Uterus (tissue), 4 donors: ENCODE data around the gene KHDC3L. TPM values are rescaled to one million over a fixed set of nuclear protein-coding genes. Genes with fewer than 3 reads are reported as not detected.

ENCODE experiments used
- DNase-seq, 2 donors: peaks; one replicate each; pipeline ENCODE4 v3.0.0-alpha.2; 2019 to 2020
- H3K27ac ChIP-seq, 2 donors: fragments of 200-600 bp; sonication (generic); 1 replicate in 1 of 2; 2 replicates in 1 of 2; pipeline ENCODE4 v1.5.1; 2016 to 2018
- H3K27me3 ChIP-seq, 2 donors: fragments of 200-600 bp; sonication (generic); one replicate each; pipeline ENCODE4 v1.5.1; 2018 to 2019; ENCODE audit warnings: control low read depth in 1 of 2
- H3K36me3 ChIP-seq, 2 donors: fragments of 200-600 bp; sonication (generic); one replicate each; pipeline ENCODE4 v1.5.1; 2019; ENCODE audit warnings: control low read depth in 1 of 2
- H3K4me1 ChIP-seq, 2 donors: fragments of 200-600 bp; sonication (generic); one replicate each; pipeline ENCODE4 v1.5.1; 2018 to 2019; ENCODE audit warnings: control low read depth in 1 of 2
- H3K4me3 ChIP-seq, 2 donors: fragments of 200-600 bp; sonication (generic); 1 replicate in 1 of 2; 2 replicates in 1 of 2; pipeline ENCODE4 v1.5.1; 2018 to 2019; ENCODE audit warnings: mild to moderate bottlenecking in 1 of 2
- H3K9me3 ChIP-seq, 2 donors: fragments of 200-600 bp; sonication (generic); one replicate each; pipeline ENCODE4 v1.5.1; 2019; ENCODE audit warnings: control low read depth in 1 of 2
- POLR2A ChIP-seq, 2 donors: fragments of 450-650 bp; IDR thresholded peaks; one replicate each; pipeline ENCODE4 v1.6.1; 2016; ENCODE audit warnings: antibody characterized with exemption in 2 of 2, mild to moderate bottlenecking in 1 of 2, moderate library complexity in 1 of 2
- intact Hi-C: fragments of 100-400 bp; cut with DNase I; formaldehyde crosslinking; loops from one replicate; pipeline ENCODE4 v1.15.1; 2023; ENCODE audit warnings: low total_unique reads
- total RNA-seq, 4 donors: library from RNA; depleted of rRNA in 3 of 4; stranded (reverse); fragments of >200 nt in 3 of 4; gene quantifications; one replicate each; pipeline versions ENCODE4 v1.1.0 to v1.2.4, GENCODE V29; 2014 to 2023
- TF ChIP-seq, protein P1 (sequence below), 4 experiments: fragments of 200-600 bp in 2 of 4; fragments of 450-650 bp in 2 of 4; sonication (generic) in 2 of 4; IDR thresholded peaks; one replicate each; pipeline ENCODE4 v1.5.1; 2016 to 2019; ENCODE audit warnings: antibody characterized with exemption in 4 of 4, mild to moderate bottlenecking in 2 of 4, moderate library complexity in 1 of 4
- donor health status: DM: yes; HTN: yes; CAD: no.

Gene KHDC3L
- under 1 TPM in 1 of 4 donors, not detected in 3; 0.28 TPM for total RNA-seq

- H3K27ac ChIP-seq: no peak within 1 kb of the TSS
- no peak within 1 kb of the TSS for H3K4me3 ChIP-seq
- no peaks in the 10 kb centered on the region for H3K36me3 ChIP-seq
- H3K27me3 ChIP-seq: no peaks in the 10 kb centered on the region
- H3K4me1 ChIP-seq: no peaks in the 10 kb centered on the region
- DNase-seq: no peak
- no peaks in the 10 kb centered on the region for H3K9me3 ChIP-seq
- TF ChIP-seq, protein P1, sequence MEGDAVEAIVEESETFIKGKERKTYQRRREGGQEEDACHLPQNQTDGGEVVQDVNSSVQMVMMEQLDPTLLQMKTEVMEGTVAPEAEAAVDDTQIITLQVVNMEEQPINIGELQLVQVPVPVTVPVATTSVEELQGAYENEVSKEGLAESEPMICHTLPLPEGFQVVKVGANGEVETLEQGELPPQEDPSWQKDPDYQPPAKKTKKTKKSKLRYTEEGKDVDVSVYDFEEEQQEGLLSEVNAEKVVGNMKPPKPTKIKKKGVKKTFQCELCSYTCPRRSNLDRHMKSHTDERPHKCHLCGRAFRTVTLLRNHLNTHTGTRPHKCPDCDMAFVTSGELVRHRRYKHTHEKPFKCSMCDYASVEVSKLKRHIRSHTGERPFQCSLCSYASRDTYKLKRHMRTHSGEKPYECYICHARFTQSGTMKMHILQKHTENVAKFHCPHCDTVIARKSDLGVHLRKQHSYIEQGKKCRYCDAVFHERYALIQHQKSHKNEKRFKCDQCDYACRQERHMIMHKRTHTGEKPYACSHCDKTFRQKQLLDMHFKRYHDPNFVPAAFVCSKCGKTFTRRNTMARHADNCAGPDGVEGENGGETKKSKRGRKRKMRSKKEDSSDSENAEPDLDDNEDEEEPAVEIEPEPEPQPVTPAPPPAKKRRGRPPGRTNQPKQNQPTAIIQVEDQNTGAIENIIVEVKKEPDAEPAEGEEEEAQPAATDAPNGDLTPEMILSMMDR (IDR thresholded peaks at IDR 0.05): no peak
- TF ChIP-seq POLR2A (IDR thresholded peaks at IDR 0.05): no peak
- intact Hi-C loops: no loop called here
These were observed at the start of gene KHDC3L for GRCh38 chr6:73362358-73362757. Gene KHDC3L (plus strand): TSS chr6:73362658. CDS start chr6:73362730, 72 bp downstream.

DNA sequence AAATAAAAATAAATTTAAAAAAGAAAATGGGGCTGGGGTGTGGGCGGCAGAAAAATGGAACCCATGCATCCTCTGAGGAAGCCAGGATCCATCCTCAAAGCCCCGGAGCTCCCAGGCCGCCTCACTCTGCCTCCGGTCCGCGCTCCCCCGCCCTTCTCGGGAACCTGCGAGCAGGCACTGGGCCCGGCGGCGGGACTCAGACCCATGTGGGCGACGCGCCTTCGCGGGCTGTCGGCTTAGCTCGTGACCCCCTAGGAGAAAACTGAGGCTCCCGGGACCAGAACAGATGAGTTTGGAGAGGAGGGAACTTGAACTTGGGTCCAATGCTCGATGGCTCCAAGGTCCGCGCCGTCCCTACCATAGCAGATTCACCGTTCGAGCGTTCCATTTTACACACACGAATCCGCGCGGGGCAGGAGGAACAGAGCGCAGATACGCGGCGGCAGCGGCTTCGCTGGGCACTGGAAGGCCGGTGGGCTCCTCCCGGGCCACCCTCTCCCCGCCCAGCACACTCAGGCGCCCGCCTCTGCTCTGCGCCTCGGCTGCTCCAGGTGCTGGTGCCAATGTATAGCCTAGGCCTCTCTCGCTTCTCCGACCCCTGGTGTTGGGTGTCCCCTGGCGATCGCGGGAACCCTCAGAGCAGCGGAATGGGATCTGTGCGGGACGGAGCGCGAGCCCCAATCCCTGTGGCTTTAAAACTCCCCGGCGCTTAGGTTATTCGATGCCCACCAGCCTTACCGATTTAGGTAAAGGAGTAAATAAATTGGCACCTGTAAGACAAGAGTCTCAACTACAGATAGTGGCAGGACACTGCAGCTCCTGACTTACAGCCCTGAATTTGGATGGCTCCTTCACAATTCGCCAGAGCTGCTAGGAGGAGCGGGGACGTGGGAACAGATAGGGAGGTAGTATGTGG is 47.6 kb upstream of the KHDC3L start:
- Histone ChIP-seq H3K27me3 (peaks cover 0 to 9% of the 10 kb centered on the region in 2 donors), H3K36me3 (no peaks in the 10 kb centered on the region), H3K4me1 (no peaks in the 10 kb centered on the region), H3K4me3 (no peak overlapping the region), H3K9me3 (peaks cover 0 to 8% of the 10 kb centered on the region in 2 donors), H3K27ac (no peak overlapping the region)
- TF ChIP-seq, protein P1 (IDR thresholded peaks at IDR 0.05): no peak
- DNase-seq: no peak
- intact Hi-C loops: no loop called here

DNA sequence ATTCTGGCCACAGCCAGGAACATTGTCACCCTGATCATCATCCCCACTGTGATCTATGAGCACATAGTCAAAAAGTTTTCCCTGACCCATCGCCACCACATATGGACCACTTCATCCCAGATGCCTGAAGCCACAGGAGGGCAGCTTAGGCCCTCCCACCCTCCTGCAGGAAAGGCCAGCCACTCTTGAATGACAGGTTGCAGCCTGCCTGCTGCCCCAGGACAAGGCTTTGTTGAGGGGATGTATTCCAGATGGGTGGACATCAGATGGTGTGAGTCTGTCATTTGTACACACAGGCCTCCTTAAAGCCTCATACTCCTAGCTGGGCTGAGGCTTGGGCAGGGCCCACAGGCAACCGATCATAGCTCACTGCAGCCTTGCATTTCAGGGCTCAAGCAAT is 39.1 kb upstream of the KHDC3L start:
- no peak overlapping the region for H3K4me3 ChIP-seq
- DNase-seq: no peak
- no peaks in the 10 kb centered on the region for H3K36me3 ChIP-seq
- H3K27ac ChIP-seq: no peak overlapping the region
- no peak for TF ChIP-seq POLR2A (IDR thresholded peaks at IDR 0.05)
- TF ChIP-seq, protein P1 (IDR thresholded peaks at IDR 0.05): no peak
- H3K9me3 ChIP-seq: peaks cover 0 to 7% of the 10 kb centered on the region in 2 donors
- H3K4me1 ChIP-seq: no peaks in the 10 kb centered on the region
- intact Hi-C loops: no loop called here
- no peaks in the 10 kb centered on the region for H3K27me3 ChIP-seq

GRCh38 chr6:73325656-73326055 is 36.8 kb upstream of the KHDC3L start:
- DNase-seq: no peak
- Histone ChIP-seq H3K36me3 (no peaks in the 10 kb centered on the region), H3K27ac (no peak overlapping the region), H3K4me3 (no peak overlapping the region), H3K27me3 (peaks cover 0 to 1% of the 10 kb centered on the region in 2 donors), H3K4me1 (no peaks in the 10 kb centered on the region), H3K9me3 (no peaks in the 10 kb centered on the region)
- intact Hi-C loops: no loop called here
- TF ChIP-seq POLR2A (IDR thresholded peaks at IDR 0.05): no peak
- TF ChIP-seq, protein P1 (IDR thresholded peaks at IDR 0.05): no peak

DNA sequence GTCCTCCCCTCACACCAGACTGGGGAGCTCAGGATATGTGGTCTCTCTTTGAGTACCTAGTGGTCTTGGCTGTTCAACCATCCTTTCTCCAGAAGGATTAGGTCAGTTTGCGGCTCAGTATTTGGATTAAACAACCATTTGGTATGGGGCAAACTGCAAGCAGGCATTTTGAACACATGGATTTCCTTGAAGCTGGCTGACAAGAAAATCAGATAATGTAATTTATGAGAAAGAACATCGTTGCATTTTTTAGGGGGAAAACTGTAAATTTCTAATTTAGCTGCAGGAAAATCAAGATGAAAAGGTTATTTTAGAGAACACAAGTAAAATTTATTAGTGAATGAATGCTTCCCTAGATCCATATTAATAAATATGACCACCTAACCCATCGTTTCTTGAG is 33.7 kb upstream of the KHDC3L start:
- Histone ChIP-seq H3K9me3 (no peaks in the 10 kb centered on the region), H3K27ac (no peak overlapping the region), H3K36me3 (no peaks in the 10 kb centered on the region), H3K4me3 (no peak overlapping the region), H3K4me1 (no peaks in the 10 kb centered on the region), H3K27me3 (peaks cover 0 to 5% of the 10 kb centered on the region in 2 donors)
- intact Hi-C loops: no loop called here
- no peak for DNase-seq
- no peak for TF ChIP-seq POLR2A (IDR thresholded peaks at IDR 0.05)
- TF ChIP-seq, protein P1 (IDR thresholded peaks at IDR 0.05): no peak
